GM18519 (cell line): Measurements from ENCODE around the gene SLC26A3.
"Not testable (repeated sequence)": the region's sequence is repeated elsewhere in the genome, so short reads cannot be mapped to it uniquely, and the experiment has no call there.

Experiments used
- ATAC-seq: cut with Tn5 transposase; IDR thresholded peaks from one replicate; pipeline ENCODE4 v1.9.1; 2021; ENCODE audit warnings: mild to moderate bottlenecking, moderate library complexity; ENCODE audit not compliant: unreplicated experiment, low FRiP score

The SLC26A3 gene

DNA sequence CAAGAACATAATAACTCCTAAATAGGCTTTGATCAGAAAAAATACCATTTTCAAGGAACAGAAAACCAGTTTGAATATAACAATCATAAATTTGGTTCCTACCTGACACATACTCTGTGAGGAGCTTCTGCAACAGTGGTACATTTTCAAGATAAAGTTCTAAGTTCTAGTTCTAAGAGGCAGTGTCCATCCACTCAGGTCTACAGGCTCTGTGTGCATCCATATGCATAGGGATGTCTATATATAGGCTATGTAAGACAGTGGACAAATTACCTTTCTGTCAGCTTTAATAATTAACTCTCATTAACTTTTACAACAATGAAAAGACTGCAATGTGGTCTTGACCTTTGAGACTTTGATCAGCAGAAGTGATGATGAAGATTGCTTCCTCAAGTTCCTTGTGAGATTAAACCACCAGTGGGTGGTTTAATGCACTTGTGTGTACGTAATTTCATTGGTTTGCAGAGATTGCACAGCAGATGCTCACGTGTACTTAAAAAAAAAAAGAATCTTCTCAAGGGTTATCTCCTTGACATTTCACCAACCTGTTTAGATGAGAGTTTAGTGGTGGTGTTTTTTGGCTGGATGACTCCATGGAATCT is at the start of gene SLC26A3:
Gene SLC26A3, minus strand, starts transcription at position 215 of the 602 bp plus-strand sequence. CDS start 8,714 bp downstream, outside the sequence.
- ATAC-seq, result no peak

DNA sequence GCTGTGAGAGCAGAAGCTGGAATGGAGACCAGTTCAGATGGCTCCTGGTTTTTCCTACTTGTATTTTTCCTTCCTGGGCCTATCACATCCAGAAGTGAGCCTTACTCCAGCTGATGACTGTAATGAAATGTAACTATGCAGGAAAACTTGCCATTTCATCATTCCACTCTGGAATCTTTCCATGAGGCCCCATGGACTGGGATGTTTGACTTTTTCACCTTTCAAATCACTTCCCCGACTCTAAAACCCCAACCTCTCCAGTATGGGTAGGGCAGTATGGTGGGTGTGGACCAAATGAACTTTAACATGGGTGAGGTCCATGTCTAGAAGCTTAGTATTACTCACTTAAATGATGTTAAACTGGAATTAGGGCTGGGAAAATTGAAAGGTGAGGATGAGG is 47.6 kb upstream of the SLC26A3 start:
- no peak for ATAC-seq

DNA sequence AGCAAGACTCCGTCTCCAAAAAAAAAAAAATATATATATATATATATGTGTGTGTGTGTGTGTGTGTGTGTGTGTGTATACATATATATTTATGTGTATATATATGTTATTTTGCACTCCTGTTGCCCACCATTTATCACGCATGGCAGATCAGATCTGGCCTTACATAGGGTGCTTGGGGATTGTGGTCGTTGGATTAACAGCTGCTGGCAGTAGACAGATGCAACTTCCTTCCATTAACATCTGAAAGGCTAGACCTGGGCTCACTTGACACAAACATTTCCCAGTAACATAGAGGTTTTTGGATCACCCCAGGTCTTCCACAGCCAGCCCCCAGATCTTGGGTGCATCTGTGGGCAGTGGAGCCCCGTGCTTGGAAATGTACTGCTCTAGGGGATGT is 47.2 kb upstream of the SLC26A3 start:
- ATAC-seq, result no peak

DNA sequence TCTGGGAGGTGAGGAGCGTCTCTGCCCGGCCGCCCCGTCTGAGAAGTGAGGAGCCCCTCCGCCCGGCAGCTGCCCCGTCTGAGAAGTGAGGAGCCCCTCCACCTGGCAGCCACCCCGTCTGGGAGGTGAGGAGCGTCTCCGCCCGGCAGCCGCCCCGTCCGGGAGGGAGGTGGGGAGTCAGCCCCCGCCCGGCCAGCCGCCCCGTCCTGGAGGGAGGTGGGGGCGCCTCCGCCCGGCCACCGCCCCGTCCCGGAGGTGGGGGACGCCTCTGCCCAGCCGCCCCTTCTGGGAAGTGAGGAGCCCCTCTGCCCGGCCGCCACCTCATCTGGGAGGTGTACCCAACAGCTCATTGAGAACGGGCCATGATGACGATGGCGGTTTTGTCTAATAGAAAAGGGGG is 45.2 kb upstream of the SLC26A3 start:
- not testable (repeated sequence) for ATAC-seq

DNA sequence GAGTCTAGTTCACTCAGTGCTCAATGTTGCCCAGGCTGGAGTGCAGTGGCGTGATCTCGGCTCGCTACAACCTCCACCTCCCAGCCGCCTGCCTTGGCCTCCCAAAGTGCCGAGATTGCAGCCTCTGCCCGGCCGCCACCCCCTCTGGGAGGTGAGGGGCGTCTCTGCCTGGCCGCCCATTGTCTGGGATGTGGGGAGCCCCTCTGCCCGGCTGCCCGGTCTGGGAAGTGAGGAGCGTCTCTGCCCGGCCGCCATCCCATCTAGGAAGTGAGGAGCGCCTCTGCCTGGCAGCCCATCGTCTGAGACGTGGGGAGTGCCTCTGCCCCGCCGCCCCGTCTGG is 44.8 kb upstream of the SLC26A3 start:
- not testable (repeated sequence) for ATAC-seq

DNA sequence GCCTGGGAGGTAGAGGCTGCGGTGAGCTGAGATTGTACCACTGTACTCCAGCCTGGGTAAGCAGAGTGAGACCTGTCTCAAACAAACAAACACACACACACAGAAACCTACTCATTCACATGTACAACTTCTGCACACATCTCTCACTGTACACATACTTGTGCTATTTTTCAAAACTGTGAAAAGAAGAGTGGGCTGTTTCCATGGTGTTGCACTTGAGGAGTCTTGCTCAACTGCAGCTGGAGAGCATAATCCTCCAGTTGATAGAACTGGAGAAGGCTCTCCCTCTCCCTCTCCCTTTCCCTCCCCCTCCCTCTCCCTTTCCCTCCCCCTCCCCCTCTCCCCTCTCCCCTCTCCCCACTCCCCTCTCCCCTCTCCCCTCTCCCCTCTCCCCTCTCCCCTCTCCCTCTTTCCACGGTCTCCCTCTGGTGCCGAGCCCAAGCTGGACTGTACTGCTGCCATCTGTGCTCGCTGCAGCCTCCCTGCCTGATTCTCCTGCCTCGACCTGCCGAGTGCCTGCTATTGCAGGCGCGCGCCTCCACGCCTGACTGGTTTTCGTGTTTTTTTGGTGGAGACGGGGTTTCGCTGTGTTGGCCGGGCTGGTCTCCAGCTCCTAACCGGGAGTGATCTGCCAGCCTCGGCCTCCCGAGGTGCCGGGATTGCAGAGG is 44.3 kb upstream of the SLC26A3 start:
- ATAC-seq, result no peak

DNA sequence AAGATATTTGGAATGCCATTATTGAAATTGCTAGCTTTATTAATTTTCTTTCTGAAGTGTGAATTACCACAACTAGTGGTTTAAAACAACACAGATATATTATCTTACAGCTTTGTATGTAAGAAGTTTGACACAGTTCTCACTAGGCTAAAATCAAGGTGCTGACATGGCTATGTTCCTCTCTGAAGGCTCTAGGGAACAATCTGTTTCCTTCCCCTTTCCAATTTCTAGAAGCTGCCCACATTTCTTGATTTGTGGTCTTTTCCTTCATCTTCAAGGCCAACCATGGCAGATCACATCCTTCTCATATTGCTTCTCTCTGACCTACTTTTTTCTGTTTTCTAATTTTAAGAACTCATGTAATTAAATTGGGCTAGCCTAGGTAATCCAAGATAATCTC is 43.3 kb upstream of the SLC26A3 start:
- ATAC-seq, result no peak

DNA sequence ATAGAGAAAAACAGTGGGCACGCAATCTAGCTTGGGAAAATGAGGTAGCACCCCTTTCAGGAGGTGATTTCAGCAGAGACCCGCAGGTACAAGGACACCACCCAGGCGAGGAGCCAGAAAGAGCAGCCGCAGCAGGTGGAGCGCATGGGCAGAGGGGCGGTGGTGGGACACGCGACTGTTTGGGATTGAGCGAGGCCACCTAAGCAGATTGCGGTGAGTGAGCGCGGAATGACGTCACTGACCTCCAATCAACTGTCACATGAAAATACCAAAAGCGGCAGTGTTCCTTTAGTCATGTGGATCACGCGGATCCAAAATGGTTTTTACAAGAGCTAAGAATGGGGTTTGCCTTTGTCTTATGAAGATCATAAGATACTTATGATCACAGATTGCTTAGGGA is 40.2 kb upstream of the SLC26A3 start:
- no peak for ATAC-seq

- no peak for ATAC-seq
These were observed 39.2 kb upstream of the SLC26A3 start for GRCh38 chr7:107842213-107842612.

DNA sequence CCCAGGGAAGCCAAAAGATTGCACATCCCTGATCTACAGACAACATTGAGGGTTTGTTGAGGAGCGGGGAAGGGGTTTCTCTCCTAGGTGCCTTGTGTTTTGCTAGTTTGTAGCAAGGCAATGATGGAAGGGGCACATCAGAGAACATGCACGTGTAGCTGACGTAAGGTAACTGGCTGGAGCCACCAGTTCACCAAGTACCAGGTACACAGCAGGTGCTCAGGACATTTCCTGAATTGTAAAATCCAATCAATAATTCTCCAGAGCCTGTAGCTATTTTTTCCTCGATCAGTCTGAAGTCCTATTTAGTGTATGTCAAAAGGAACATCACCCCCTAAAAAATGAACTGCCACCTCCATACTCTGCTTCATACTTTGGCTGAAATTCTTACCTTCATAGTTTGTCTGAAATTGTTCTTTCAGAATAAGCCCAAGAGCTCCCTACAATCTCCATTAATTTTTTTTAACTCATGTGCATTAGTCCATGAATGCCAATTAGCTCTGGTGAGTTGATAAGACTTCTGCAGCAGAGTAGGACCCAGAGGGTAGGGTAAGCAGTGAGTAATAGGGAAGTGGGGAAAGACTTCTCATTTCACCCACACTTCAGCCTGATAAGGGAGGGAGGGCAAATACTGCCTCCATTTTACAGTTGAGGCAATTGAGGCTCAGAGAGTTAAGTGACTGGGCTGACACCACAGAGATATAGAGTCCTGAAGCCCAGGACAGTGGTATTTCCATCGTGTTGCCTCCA is 36.0 kb upstream of the SLC26A3 start:
- ATAC-seq, result no peak

GRCh38 chr7:107838024-107838601 is 35.1 kb upstream of the SLC26A3 start:
- no peak for ATAC-seq

DNA sequence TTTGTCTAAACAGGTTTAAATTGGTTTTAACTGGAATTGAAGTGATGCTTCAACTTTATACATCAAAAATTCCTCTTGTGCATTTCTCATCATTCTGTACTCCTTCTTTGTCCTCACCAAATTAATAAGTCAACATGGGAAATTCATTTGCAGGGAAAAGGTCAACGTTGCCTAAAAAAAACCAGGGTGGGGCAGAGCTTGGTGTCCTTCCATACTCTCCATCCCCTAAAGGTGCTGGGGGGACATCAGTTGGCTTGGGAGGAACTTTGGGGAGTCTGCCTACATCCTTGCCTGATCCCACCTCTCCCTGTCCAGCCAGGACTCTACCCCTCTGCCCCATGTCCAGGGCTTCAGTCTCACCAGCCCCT is 34.1 kb upstream of the SLC26A3 start:
- no peak for ATAC-seq

DNA sequence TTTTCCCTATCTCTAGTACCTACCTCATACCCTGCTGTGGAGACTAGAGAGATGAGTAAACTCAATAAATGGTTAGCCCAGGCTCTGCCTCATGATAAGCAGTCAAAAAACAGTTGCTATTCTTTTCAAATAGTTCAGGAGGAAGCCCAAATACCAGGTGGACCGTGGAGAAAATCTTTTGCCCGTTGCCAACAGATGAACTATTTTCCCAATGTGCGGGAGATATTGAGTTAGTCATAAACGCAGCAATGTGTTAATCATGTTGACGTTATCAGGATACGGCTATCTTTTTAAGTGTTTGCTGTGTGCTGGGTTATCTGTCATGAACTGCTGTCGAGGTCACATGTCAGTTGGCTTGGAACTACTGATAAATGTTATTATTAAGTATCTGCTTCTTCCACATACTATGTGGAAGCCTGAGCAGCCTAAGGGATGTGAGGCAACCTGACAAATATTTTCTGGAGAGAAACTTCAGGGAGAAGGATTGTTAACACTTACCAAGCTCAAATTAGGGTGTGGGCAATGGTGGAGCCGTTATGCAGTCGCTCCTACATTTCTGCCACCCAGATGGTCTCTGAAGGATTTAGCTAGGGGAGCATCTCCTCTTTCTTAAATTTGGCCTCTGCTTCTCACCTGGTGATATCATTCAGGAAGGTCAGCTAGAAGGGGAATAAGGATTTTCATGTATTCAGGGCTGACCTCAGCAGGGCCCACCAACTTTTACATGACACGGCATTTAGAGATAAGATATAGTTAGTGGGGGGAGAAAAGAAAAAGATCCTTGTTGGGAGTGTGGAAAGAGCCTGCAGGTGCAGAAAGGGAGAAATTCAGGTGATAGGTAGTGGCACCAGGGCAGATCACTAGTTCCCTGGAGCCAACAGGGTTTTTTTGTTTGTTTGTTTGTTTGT is 33.5 kb upstream of the SLC26A3 start:
- ATAC-seq, result no peak

DNA sequence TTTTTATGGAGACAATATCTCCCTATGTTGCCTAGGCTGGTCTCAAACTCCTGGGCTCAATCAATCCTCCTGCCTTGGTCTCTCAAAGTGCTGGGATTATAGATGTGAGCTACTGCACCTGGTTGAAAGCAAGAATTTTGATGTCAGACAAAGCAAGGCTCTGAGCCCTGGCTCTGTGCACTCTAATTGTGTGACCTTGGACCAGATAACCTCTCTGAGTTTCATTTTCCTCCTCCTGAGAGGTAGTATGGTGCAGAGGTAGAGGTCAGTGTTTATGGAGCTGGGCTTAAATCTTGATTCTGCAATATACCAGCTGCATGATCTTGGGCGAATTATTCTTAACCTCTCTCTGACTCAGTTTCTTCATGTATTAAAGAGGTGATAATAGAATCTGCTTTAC is 31.4 kb upstream of the SLC26A3 start:
- ATAC-seq, result no peak

DNA sequence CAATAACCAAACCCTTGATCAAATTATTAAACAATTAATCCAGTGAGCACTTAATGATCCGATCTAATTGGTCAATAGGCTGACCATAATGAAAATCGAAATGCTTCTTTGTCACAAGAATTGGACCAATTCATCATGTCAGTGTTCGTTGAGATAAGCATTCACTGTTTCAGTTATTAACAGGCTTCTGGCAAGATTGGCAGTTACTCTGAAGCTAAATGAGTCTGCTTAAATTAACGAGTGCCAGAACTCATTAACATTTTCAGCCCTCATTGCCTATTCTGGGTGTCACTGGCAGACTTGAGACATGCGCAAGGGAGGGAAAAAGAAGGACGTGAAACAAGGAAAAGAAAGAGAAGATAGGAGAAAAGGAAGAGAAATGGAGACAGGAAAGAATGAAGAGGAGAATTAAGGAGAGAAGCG is 30.7 kb upstream of the SLC26A3 start:
- no peak for ATAC-seq

DNA sequence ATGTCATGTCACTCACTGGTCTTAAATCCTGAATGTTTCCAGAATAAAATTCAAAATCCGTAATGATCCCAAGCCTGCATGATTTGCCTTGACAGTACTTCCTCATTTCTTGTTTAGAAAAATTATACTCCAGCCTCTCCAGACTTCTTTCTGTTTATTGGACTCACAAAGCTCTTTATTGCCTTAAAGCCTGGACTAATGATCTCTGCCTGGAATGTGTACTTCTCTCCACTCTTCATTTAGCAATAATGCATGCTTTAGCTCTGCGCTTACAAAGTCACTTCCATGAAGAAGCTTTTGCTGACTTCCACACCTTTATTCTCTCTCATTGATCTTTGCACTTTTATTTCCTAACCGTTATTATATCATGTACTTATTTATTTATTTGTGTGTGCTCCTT is 27.4 kb upstream of the SLC26A3 start:
- ATAC-seq, result no peak

GRCh38 chr7:107828540-107828939 is 25.5 kb upstream of the SLC26A3 start:
- no peak for ATAC-seq

DNA sequence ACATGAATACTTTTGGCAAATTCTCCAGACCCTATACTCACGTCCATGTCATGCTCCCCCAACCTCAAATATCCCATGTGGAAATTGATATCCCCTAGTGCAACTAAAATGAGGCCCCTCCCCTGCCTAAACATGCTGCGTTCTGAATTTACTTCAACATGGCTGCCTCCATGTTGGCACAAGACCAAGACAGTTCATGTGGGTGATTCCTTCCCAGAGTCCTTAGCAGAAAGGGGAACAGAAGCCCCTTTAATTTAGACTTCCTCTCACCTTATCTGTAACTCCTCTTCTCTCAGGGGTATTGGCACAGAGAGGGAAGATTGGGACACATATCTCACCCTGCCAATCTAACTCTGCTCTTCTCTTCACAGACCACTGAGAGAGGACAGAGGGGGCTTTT is 24.5 kb upstream of the SLC26A3 start:
- ATAC-seq, result no peak

DNA sequence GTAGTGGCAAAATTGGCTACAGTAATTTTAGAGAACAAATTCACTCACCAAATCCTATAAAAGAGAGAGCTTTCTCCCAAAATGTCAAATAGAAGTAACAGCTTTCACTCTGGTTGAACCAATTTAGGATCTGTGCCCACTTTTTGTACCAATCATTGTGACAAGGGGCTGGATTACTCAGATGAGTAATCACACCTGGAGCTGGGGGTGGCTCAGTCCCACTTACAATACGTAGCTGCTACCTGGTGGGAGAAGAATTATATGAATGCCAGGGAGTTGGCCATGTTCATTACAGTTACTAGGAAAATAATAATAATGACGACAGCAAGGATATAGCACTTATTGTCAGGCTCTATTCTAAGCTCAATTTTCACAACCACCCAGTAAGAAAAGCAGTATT is 23.4 kb upstream of the SLC26A3 start:
- ATAC-seq, result no peak

GRCh38 chr7:107824858-107825257 is 21.8 kb upstream of the SLC26A3 start:
- ATAC-seq, result no peak

- no peak for ATAC-seq
These were observed 15.6 kb upstream of the SLC26A3 start for GRCh38 chr7:107818622-107819021.
